Thoracic aorta (tissue), 2 donors: ENCODE results near the gene PIGK. TPM values are rescaled to one million over a fixed set of nuclear protein-coding genes. Genes with fewer than 3 reads are reported as not detected.

Experiments used
- ATAC-seq: fragments of 150-250 bp; one replicate; pipeline ENCODE4 v1.8.0; 2017; ENCODE audit warnings: low read depth; ENCODE audit not compliant: insufficient number of reproducible peaks, low FRiP score
- DNase-seq: peaks from one replicate; pipeline ENCODE4 v3.0.0-alpha.2; 2020; ENCODE audit warnings: low spot score
- H3K27ac ChIP-seq, 2 donors: fragments of 200-600 bp; sonication (generic); 1 replicate in 1 of 2; 2 replicates in 1 of 2; pipeline ENCODE4 v1.5.1; 2016; ENCODE audit warnings: mild to moderate bottlenecking in 2 of 2, moderate library complexity in 2 of 2
- H3K27me3 ChIP-seq: fragments of 200-600 bp; sonication (generic); replicated peaks from 2 replicates; pipeline ENCODE4 v1.6.0; 2016; ENCODE audit warnings: mild to moderate bottlenecking; ENCODE audit not compliant: insufficient read depth
- H3K36me3 ChIP-seq: fragments of 200-600 bp; sonication (generic); one replicate; pipeline ENCODE4 v1.5.1; 2016
- H3K4me1 ChIP-seq, 2 donors: fragments of 200-600 bp; sonication (generic); 1 replicate in 1 of 2; 2 replicates in 1 of 2; pipeline versions ENCODE4 v1.5.1 to v1.6.0; 2016; ENCODE audit warnings: low read depth in 2 of 2, mild to moderate bottlenecking in 1 of 2; ENCODE audit not compliant: control insufficient read depth in 1 of 2
- H3K4me3 ChIP-seq: fragments of 200-600 bp; sonication (generic); 2 replicates; pipeline ENCODE4 v1.5.1; 2016; ENCODE audit warnings: mild to moderate bottlenecking
- H3K9me3 ChIP-seq: fragments of 200-600 bp; sonication (generic); 2 replicates; pipeline ENCODE4 v1.5.1; 2016
- CTCF ChIP-seq: fragments of 200-600 bp; sonication (generic); IDR thresholded peaks from one replicate; pipeline ENCODE4 v1.5.1; 2019; ENCODE audit warnings: antibody characterized with exemption
- total RNA-seq, 2 donors: library from RNA; depleted of rRNA; stranded (reverse); fragments of >200 nt; gene quantifications; one replicate each; pipeline versions ENCODE4 v1.1.0 to v1.2.3, GENCODE V29; 2016

The PIGK gene
- total RNA-seq, 2 donors from 2014 or later: 14.9 to 21.7 TPM

DNA sequence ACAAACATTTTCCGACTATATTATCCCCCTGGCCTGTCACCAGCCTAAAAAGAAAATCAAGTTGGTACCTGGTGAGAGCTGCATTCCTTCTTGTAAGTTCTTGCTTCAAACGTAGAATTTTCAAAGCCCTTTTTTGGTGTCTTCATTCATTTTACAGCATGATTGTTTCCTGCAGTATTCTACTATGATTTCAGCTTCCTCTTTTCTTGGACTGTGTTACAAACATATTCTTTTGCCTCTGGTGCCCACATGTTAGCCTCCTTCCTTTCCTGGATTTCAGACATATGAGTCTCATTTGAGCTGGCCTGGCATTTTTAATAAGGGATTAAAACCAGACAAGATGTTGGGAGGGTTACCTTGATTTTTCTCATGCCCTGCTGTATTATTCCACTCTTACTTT, 142.5 kb downstream of the PIGK start:
- DNase-seq (no peak), ATAC-seq (no peak)
- Histone ChIP-seq H3K4me3 (no peak overlapping the region), H3K9me3 (no peaks in the 10 kb centered on the region), H3K4me1 (no peaks in the 10 kb centered on the region), H3K36me3 (no peaks in the 10 kb centered on the region), H3K27me3 (no peaks in the 10 kb centered on the region), H3K27ac (no peak overlapping the region)
- no peak for TF ChIP-seq CTCF

- no peak overlapping the region for H3K4me3 ChIP-seq
- H3K27ac ChIP-seq: no peak overlapping the region
- no peaks in the 10 kb centered on the region for H3K36me3 ChIP-seq
- DNase-seq (no peak), ATAC-seq (no peak)
- no peak for TF ChIP-seq CTCF
- H3K9me3 ChIP-seq: no peaks in the 10 kb centered on the region
- no peaks in the 10 kb centered on the region for H3K4me1 ChIP-seq
- no peaks in the 10 kb centered on the region for H3K27me3 ChIP-seq
These were observed 151.2 kb downstream of the PIGK start for GRCh38 chr1:77068013-77068412.

- Histone ChIP-seq H3K4me1 (no peaks in the 10 kb centered on the region), H3K27ac (no peak overlapping the region), H3K36me3 (no peaks in the 10 kb centered on the region), H3K27me3 (no peaks in the 10 kb centered on the region), H3K9me3 (no peaks in the 10 kb centered on the region), H3K4me3 (no peak overlapping the region)
- DNase-seq (no peak), ATAC-seq (no peak)
- no peak for TF ChIP-seq CTCF
These were observed 153.4 kb downstream of the PIGK start for GRCh38 chr1:77065693-77066342.

DNA sequence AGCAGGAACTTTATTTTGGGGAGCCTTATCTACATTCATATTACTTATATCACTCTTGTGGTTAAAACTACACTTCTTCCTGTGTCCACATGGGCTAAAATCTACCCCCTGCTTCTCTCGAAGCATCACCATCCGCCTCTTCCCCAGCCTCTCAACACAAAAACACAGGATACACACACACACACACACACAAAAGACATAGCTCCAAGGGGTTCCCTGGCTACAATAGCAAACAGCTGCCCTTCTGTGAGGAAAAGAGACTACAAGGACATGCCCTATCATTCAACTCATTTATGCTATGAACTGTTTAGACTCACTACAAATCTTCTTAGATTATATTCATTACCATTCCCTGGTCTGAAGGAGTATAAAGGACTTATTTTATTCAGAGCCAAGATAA, 155.0 kb downstream of the PIGK start:
- ATAC-seq (no peak), DNase-seq (no peak)
- Histone ChIP-seq H3K27me3 (no peaks in the 10 kb centered on the region), H3K9me3 (no peaks in the 10 kb centered on the region), H3K4me1 (no peaks in the 10 kb centered on the region), H3K27ac (no peak overlapping the region), H3K4me3 (no peak overlapping the region), H3K36me3 (no peaks in the 10 kb centered on the region)
- no peak for TF ChIP-seq CTCF

GRCh38 chr1:77063118-77063517, 156.1 kb downstream of the PIGK start:
- DNase-seq (no peak), ATAC-seq (no peak)
- H3K4me1 ChIP-seq: no peaks in the 10 kb centered on the region
- H3K36me3 ChIP-seq: no peaks in the 10 kb centered on the region
- H3K27ac ChIP-seq: no peak overlapping the region
- H3K4me3 ChIP-seq: no peak overlapping the region
- no peaks in the 10 kb centered on the region for H3K9me3 ChIP-seq
- no peak for TF ChIP-seq CTCF
- H3K27me3 ChIP-seq: no peaks in the 10 kb centered on the region
